ENCODE measurements around the gene RASSF8. TPM values are rescaled to one million over a fixed set of nuclear protein-coding genes. Genes with fewer than 3 reads are reported as not detected.

RASSF8 gene
- total and polyA plus RNA-seq, 2 donors (not counting 3 experiments of a cell fraction or from before 2014, with no cell fraction given), result 11.1 to 59.3 TPM

- Histone ChIP-seq H3K4me1 (ENCODE audit: control insufficient read depth, extremely low read depth, insufficient read depth, low read length) (peaks cover 9% of the 10 kb centered on the region), H3K4me2 (ENCODE audit: insufficient read depth, low read length) (no peak overlapping the region), H3K79me2 (ENCODE audit: control insufficient read depth, insufficient read depth, low read length) (peaks cover 98% of the 10 kb centered on the region), H2AFZ (ENCODE audit: low read depth, low read length) (no peak overlapping the region), H3K9me3 (replicated peaks; ENCODE audit: control insufficient read depth, insufficient read depth, low read length) (no peaks in the 10 kb centered on the region), H3K27me3 (ENCODE audit: control insufficient read depth in 2 of 2, insufficient read depth in 2 of 2, low read length in 2 of 2) (no peaks in the 10 kb centered on the region), H4K20me1 (replicated peaks; ENCODE audit: control insufficient read depth, extremely low read depth, insufficient read depth, low read length) (peaks cover 3% of the 10 kb centered on the region), H3K9ac (replicated peaks; ENCODE audit: extremely low read depth, insufficient read depth, low read length) (no peak overlapping the region), H3K4me3 (replicated peaks in 1 of 3; ENCODE audit: insufficient read depth in 1 of 3, low read depth in 1 of 3, low read length in 3 of 3) (no peak overlapping the region), H3K9me1 (replicated peaks; ENCODE audit: control insufficient read depth, extremely low read depth, insufficient read depth, low read length) (no peaks in the 10 kb centered on the region), H3K27ac (ENCODE audit: insufficient read depth, low read depth, low read length) (no peak overlapping the region), H3K36me3 (ENCODE audit: control insufficient read depth in 2 of 2, extremely low read depth in 1 of 2, insufficient read depth in 2 of 2, low read length in 2 of 2) (no peaks in the 10 kb centered on the region)
- FAIRE-seq, result no peak
- no peak for DNase-seq (ENCODE audit: low read depth, low spot score)
- intact Hi-C loops (cut with micrococcal nuclease), result no loop called here
- BruUV-seq (replicated peaks), result no TSS peak
- dilution Hi-C loops (cut with MboI; ENCODE audit: extremely low pct_ligation_motif_present, low sequenced_read_pairs), result no loop called here
- POLR2A ChIA-PET, result interaction anchor here (0.5 to 1.3 kb wide), 2 partner anchors 9 kb away, joined by 3 read pairs; no protein-coding TSS in a partner anchor
- CTCF ChIA-PET, result interaction anchor here (0.9 to 1.4 kb wide), 6 partner anchors 8 to 19 kb away, joined by 3 to 8 read pairs (median 4); no protein-coding TSS in a partner anchor
- no peak for TF ChIP-seq POLR2A (IDR thresholded peaks at IDR 0.05; ENCODE audit: low read depth, low read length)
- TF ChIP-seq, protein P1, sequence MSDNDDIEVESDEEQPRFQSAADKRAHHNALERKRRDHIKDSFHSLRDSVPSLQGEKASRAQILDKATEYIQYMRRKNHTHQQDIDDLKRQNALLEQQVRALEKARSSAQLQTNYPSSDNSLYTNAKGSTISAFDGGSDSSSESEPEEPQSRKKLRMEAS (IDR thresholded peaks at IDR 0.05; ENCODE audit: insufficient read depth, insufficient read length), result no peak
- TF ChIP-seq JUN (IDR thresholded peaks at IDR 0.05; ENCODE audit: borderline replicate concordance, insufficient read depth, insufficient read length, low read depth), result no peak
- TF ChIP-seq GATA2 (IDR thresholded peaks at IDR 0.05; ENCODE audit: insufficient read depth, insufficient read length, low read depth, low read length), result no peak
- no peak for TF ChIP-seq MYC (IDR thresholded peaks at IDR 0.05; ENCODE audit: low read depth, low read length)
- no peak for TF ChIP-seq EZH2 (IDR thresholded peaks at IDR 0.05; ENCODE audit: borderline replicate concordance, low read depth, low read length, severe bottlenecking)
- no peak for TF ChIP-seq POLR2AphosphoS5 (IDR thresholded peaks at IDR 0.05; ENCODE audit: insufficient read depth, low read depth, low read length)
- no peak for TF ChIP-seq CTCF (IDR thresholded peaks at IDR 0.05; ENCODE audit: extremely low read depth in 1 of 2, insufficient read depth in 1 of 2, low read depth in 1 of 2, low read length in 2 of 2)
- TF ChIP-seq FOS (IDR thresholded peaks at IDR 0.05; ENCODE audit: borderline replicate concordance, insufficient read depth, low read length), result no peak
These were observed 20.6 kb downstream of the RASSF8 start for GRCh38 chr12:25979059-25979458.

Data from endothelial cell of umbilical vein (primary cell).